Stomach smooth muscle (tissue), 2 donors: ENCODE data around the gene TEAD1.

ENCODE experiments used
- H3K27ac ChIP-seq: one replicate; pipeline ENCODE4 v1.7.0; 2013; ENCODE audit warnings: mild to moderate bottlenecking, low read length, inconsistent platforms
- H3K27me3 ChIP-seq, 2 donors: one replicate each; pipeline ENCODE4 v1.7.0; 2013; ENCODE audit warnings: low read length in 2 of 2; ENCODE audit not compliant: insufficient read depth in 2 of 2, control insufficient read depth in 1 of 2
- H3K36me3 ChIP-seq, 2 donors: one replicate each; pipeline ENCODE4 v1.7.0; 2013; ENCODE audit warnings: low read length in 2 of 2; ENCODE audit not compliant: control insufficient read depth in 2 of 2, insufficient read depth in 2 of 2
- H3K4me1 ChIP-seq: one replicate; pipeline ENCODE4 v1.7.0; 2013; ENCODE audit warnings: low read length; ENCODE audit not compliant: control insufficient read depth, insufficient read depth
- H3K4me3 ChIP-seq, 2 donors: one replicate each; pipeline ENCODE4 v1.7.0; 2013; ENCODE audit warnings: low read length in 2 of 2
- H3K9ac ChIP-seq, 2 donors: one replicate each; pipeline ENCODE4 v1.7.0; 2013; ENCODE audit warnings: low read length in 2 of 2, mild to moderate bottlenecking in 1 of 2
- H3K9me3 ChIP-seq, 2 donors: one replicate each; pipeline ENCODE4 v1.7.0; 2013; ENCODE audit warnings: low read length in 2 of 2; ENCODE audit not compliant: control insufficient read depth in 2 of 2
- donor health status: healthy.
- donor health status: Pancreatic carcinoma.

The TEAD1 gene

GRCh38 chr11:12834630-12835029 lies 160.4 kb downstream of the TEAD1 start:
- Histone ChIP-seq H3K27me3 (no peaks in the 10 kb centered on the region), H3K36me3 (no peaks in the 10 kb centered on the region), H3K9me3 (no peaks in the 10 kb centered on the region), H3K4me3 (no peak overlapping the region), H3K27ac (no peak overlapping the region), H3K4me1 (peaks cover 11% of the 10 kb centered on the region), H3K9ac (no peak overlapping the region)

GRCh38 chr11:12835286-12835685 lies 161.1 kb downstream of the TEAD1 start:
- Histone ChIP-seq H3K4me1 (peaks cover 8% of the 10 kb centered on the region), H3K27me3 (no peaks in the 10 kb centered on the region), H3K9me3 (no peaks in the 10 kb centered on the region), H3K36me3 (no peaks in the 10 kb centered on the region), H3K4me3 (no peak overlapping the region), H3K9ac (no peak overlapping the region), H3K27ac (no peak overlapping the region)

- no peak overlapping the region for H3K27ac ChIP-seq
- H3K36me3 ChIP-seq = no peaks in the 10 kb centered on the region
- H3K27me3 ChIP-seq = no peaks in the 10 kb centered on the region
- H3K4me3 ChIP-seq = no peak overlapping the region
- no peaks in the 10 kb centered on the region for H3K9me3 ChIP-seq
- peaks cover 29% of the 10 kb centered on the region for H3K4me1 ChIP-seq
- no peak overlapping the region for H3K9ac ChIP-seq
Measured at GRCh38 chr11:12838463-12839123, 164.4 kb downstream of the TEAD1 start.

GRCh38 chr11:12840871-12841660 lies 166.8 kb downstream of the TEAD1 start:
- Histone ChIP-seq H3K27ac (peak overlapping the region; percentile 50), H3K36me3 (no peaks in the 10 kb centered on the region), H3K9me3 (no peaks in the 10 kb centered on the region), H3K27me3 (no peaks in the 10 kb centered on the region), H3K9ac (no peak overlapping the region), H3K4me3 (no peak overlapping the region), H3K4me1 (peaks cover 41% of the 10 kb centered on the region)

- peaks cover 49% of the 10 kb centered on the region for H3K4me1 ChIP-seq
- peak overlapping the region; percentile 50 for H3K27ac ChIP-seq
- H3K36me3 ChIP-seq = no peaks in the 10 kb centered on the region
- no peaks in the 10 kb centered on the region for H3K9me3 ChIP-seq
- H3K4me3 ChIP-seq = peak overlapping the region; percentile 36 to 41
- no peaks in the 10 kb centered on the region for H3K27me3 ChIP-seq
- H3K9ac ChIP-seq = peak overlapping the region in 1 of 2 donors; percentile 39
Measured at GRCh38 chr11:12841946-12842630, 167.9 kb downstream of the TEAD1 start.

- peak overlapping the region in 1 of 2 donors; percentile 32 for H3K4me3 ChIP-seq
- no peaks in the 10 kb centered on the region for H3K9me3 ChIP-seq
- H3K9ac ChIP-seq = peak overlapping the region in 1 of 2 donors; percentile 39
- peaks cover 55% of the 10 kb centered on the region for H3K4me1 ChIP-seq
- no peaks in the 10 kb centered on the region for H3K27me3 ChIP-seq
- H3K27ac ChIP-seq = peak overlapping the region; percentile 50
- H3K36me3 ChIP-seq = no peaks in the 10 kb centered on the region
Measured at GRCh38 chr11:12842933-12843636, 168.9 kb downstream of the TEAD1 start.

GRCh38 chr11:12845163-12845562 lies 170.9 kb downstream of the TEAD1 start:
- H3K27ac ChIP-seq = peak overlapping the region; percentile 87
- H3K27me3 ChIP-seq = no peaks in the 10 kb centered on the region
- H3K9ac ChIP-seq = peak overlapping the region in 1 of 2 donors; percentile 51
- H3K4me1 ChIP-seq = peaks cover 57% of the 10 kb centered on the region
- H3K9me3 ChIP-seq = no peaks in the 10 kb centered on the region
- no peaks in the 10 kb centered on the region for H3K36me3 ChIP-seq
- H3K4me3 ChIP-seq = peak overlapping the region in 1 of 2 donors; percentile 35

- H3K27me3 ChIP-seq = no peaks in the 10 kb centered on the region
- peak overlapping the region in 1 of 2 donors; percentile 42 for H3K9ac ChIP-seq
- H3K27ac ChIP-seq = peak overlapping the region; percentile 87
- H3K4me1 ChIP-seq = peaks cover 53% of the 10 kb centered on the region
- H3K36me3 ChIP-seq = no peaks in the 10 kb centered on the region
- H3K4me3 ChIP-seq = peak overlapping the region in 1 of 2 donors; percentile 35
- no peaks in the 10 kb centered on the region for H3K9me3 ChIP-seq
Measured at GRCh38 chr11:12845739-12846358, 171.6 kb downstream of the TEAD1 start.

- Histone ChIP-seq H3K27me3 (no peaks in the 10 kb centered on the region), H3K9me3 (no peaks in the 10 kb centered on the region), H3K27ac (peak overlapping the region; percentile 87), H3K9ac (peak overlapping the region in 1 of 2 donors; percentile 18), H3K4me3 (no peak overlapping the region), H3K36me3 (no peaks in the 10 kb centered on the region), H3K4me1 (peaks cover 43% of the 10 kb centered on the region)
Measured at GRCh38 chr11:12846786-12847615, 172.8 kb downstream of the TEAD1 start.
